Lung (tissue), 12 donors: Measurements from ENCODE around the gene UNC5C. TPM values are rescaled to one million over a fixed set of nuclear protein-coding genes. Genes with fewer than 3 reads are reported as not detected.
"Not testable (repeated sequence)": the region's sequence is repeated elsewhere in the genome, so short reads cannot be mapped to it uniquely, and the experiment has no call there.

Experiments used
- ATAC-seq: fragments of 200-7000 bp; cut with Tn5 transposase; one replicate; pipeline ENCODE4 v1.9.1; 2020; ENCODE audit warnings: moderate number of reproducible peaks; ENCODE audit not compliant: insufficient read depth, low FRiP score
- DNase-seq, 3 donors: peaks; one replicate each; pipeline ENCODE4 v3.0.0-alpha.2; 2013 to 2017
- H3K27ac ChIP-seq, 2 donors: one replicate each; pipeline ENCODE4 v1.5.1; 2013; ENCODE audit warnings: mild to moderate bottlenecking in 2 of 2, moderate library complexity in 2 of 2, control low read depth in 1 of 2, inconsistent platforms in 1 of 2, low read depth in 1 of 2, low read length in 1 of 2
- H3K27me3 ChIP-seq, 3 donors: one replicate each; pipeline ENCODE4 v1.5.1; 2013; ENCODE audit warnings: low read length in 2 of 3; ENCODE audit not compliant: control insufficient read depth in 3 of 3, insufficient read depth in 3 of 3
- H3K36me3 ChIP-seq, 4 donors: one replicate each; pipeline ENCODE4 v1.5.1; 2013; ENCODE audit warnings: low read length in 4 of 4, mild to moderate bottlenecking in 1 of 4, moderate library complexity in 1 of 4; ENCODE audit not compliant: control insufficient read depth in 4 of 4, insufficient read depth in 4 of 4
- H3K4me1 ChIP-seq, 5 donors: one replicate each; pipeline ENCODE4 v1.5.1; 2013; ENCODE audit warnings: low read length in 5 of 5, mild to moderate bottlenecking in 2 of 5, moderate library complexity in 1 of 5; ENCODE audit not compliant: control insufficient read depth in 5 of 5, insufficient read depth in 5 of 5
- H3K4me3 ChIP-seq: one replicate; pipeline ENCODE4 v1.5.1; 2013; ENCODE audit warnings: mild to moderate bottlenecking, control low read depth, moderate library complexity
- H3K9ac ChIP-seq, 2 donors: one replicate each; pipeline ENCODE4 v1.5.1; 2013; ENCODE audit warnings: low read length in 2 of 2, control low read depth in 1 of 2; ENCODE audit not compliant: insufficient read depth in 1 of 2
- H3K9me3 ChIP-seq, 4 donors: one replicate each; pipeline ENCODE4 v1.5.1; 2013; ENCODE audit warnings: low read length in 3 of 4, mild to moderate bottlenecking in 1 of 4, moderate library complexity in 1 of 4; ENCODE audit not compliant: control insufficient read depth in 4 of 4, insufficient read depth in 3 of 4
- CTCF ChIP-seq: IDR thresholded peaks from 2 replicates; pipeline ENCODE4 v1.5.1; 2012; ENCODE audit warnings: mild to moderate bottlenecking; ENCODE audit errors: control extremely low read depth, extremely low read depth
- WGBS, 2 donors: extraction: QIAGEN DNeasy Blood & Tissue Kit; methylation state at CpG; one replicate each; pipeline ENCODE4 v1.1.7; 2013; 5-methylcytosine and 5-hydroxymethylcytosine counted together
- polyA plus RNA-seq, 2 donors: library from polyadenylated mRNA; stranded (reverse); fragments of 200-250 nt; gene quantifications; one replicate each; pipeline ENCODE4 v1.2.1, GENCODE V29; 2013
- total RNA-seq, 2 donors: library from RNA; depleted of rRNA in 1 of 2; stranded (reverse); fragments of >200 nt in 1 of 2; gene quantifications; one replicate each; pipeline ENCODE4 v1.2.1, GENCODE V29; 2014 to 2021
- donor health status: control.
- donor health status: control.
- donor health status: Bipolar disorder and iron deficiency.
- donor health status: healthy.
- donor health status: DM: yes; HTN: yes; CAD: no.

Gene UNC5C
- total and polyA plus RNA-seq, 4 donors: 0.55 to 27.9 (median 3.8) TPM

GRCh38 chr4:95180531-95181242 lies 368.1 kb downstream of the UNC5C start:
- no peak overlapping the region for H3K4me3 ChIP-seq
- DNase-seq (no peak), ATAC-seq (no peak)
- no peaks in the 10 kb centered on the region for H3K4me1 ChIP-seq
- peaks cover 0 to 5% (median 2%) of the 10 kb centered on the region in 4 donors for H3K9me3 ChIP-seq
- no peaks in the 10 kb centered on the region for H3K27me3 ChIP-seq
- 81 to 87% methylated on average over 10 of the region's 10 CpGs for WGBS, 2 donors
- H3K27ac ChIP-seq: no peak overlapping the region
- no peak overlapping the region for H3K9ac ChIP-seq
- no peak for TF ChIP-seq CTCF
- H3K36me3 ChIP-seq: peaks cover 0 to 40% (median 16%) of the 10 kb centered on the region in 4 donors

GRCh38 chr4:95178938-95179337 lies 369.8 kb downstream of the UNC5C start:
- TF ChIP-seq CTCF: no peak
- no peaks in the 10 kb centered on the region for H3K27me3 ChIP-seq
- peaks cover 0 to 5% (median 2%) of the 10 kb centered on the region in 4 donors for H3K9me3 ChIP-seq
- H3K4me3 ChIP-seq: no peak overlapping the region
- WGBS, 2 donors: 78 to 87% methylated on average over 2 of the region's 2 CpGs
- ATAC-seq (no peak), DNase-seq (no peak)
- H3K9ac ChIP-seq: no peak overlapping the region
- no peak overlapping the region for H3K27ac ChIP-seq
- H3K4me1 ChIP-seq: no peaks in the 10 kb centered on the region
- peaks cover 0 to 40% (median 15%) of the 10 kb centered on the region in 4 donors for H3K36me3 ChIP-seq

GRCh38 chr4:95171377-95171776 lies 377.4 kb downstream of the UNC5C start:
- H3K4me3 ChIP-seq, H3K9me3 ChIP-seq, H3K27ac ChIP-seq, H3K27me3 ChIP-seq, DNase-seq, H3K9ac ChIP-seq, ATAC-seq, H3K36me3 ChIP-seq: not testable (repeated sequence)
- WGBS, 2 donors: 90 to 100% methylated on average over 1 of the region's 3 CpGs
- peaks cover 0 to 12% (median 0%) of the 10 kb centered on the region in 5 donors for H3K4me1 ChIP-seq

GRCh38 chr4:95170176-95170575 lies 378.6 kb downstream of the UNC5C start:
- no peak overlapping the region for H3K27ac ChIP-seq
- no peak for TF ChIP-seq CTCF
- H3K4me1 ChIP-seq: peaks cover 0 to 16% (median 0%) of the 10 kb centered on the region in 5 donors
- no peaks in the 10 kb centered on the region for H3K9me3 ChIP-seq
- DNase-seq (no peak), ATAC-seq (no peak)
- no peak overlapping the region for H3K4me3 ChIP-seq
- H3K9ac ChIP-seq: no peak overlapping the region
- no peaks in the 10 kb centered on the region for H3K27me3 ChIP-seq
- H3K36me3 ChIP-seq: peaks cover 0 to 10% (median 3%) of the 10 kb centered on the region in 4 donors
- WGBS, 2 donors: 92 to 93% methylated on average over 7 of the region's 7 CpGs
